Measurements from ENCODE around the gene RFX1. TPM values are rescaled to one million over a fixed set of nuclear protein-coding genes. Genes with fewer than 3 reads are reported as not detected.

The RFX1 gene
- total and polyA plus RNA-seq, 2 of the 13 experiments (the other 11 are each of a cell fraction or from before 2014, with no cell fraction given) = 1.1 to 1.3 TPM

- Histone ChIP-seq H3K4me2 (ENCODE audit: low read depth, low read length) (no peak overlapping the region), H3K4me1 (ENCODE audit: insufficient read depth, low read length) (0 out of 2 replicates have a peak, but pooled peaks cover 4% of the 10 kb centered on the region), H3K4me3 (replicated peaks in 1 of 3; ENCODE audit: insufficient read depth in 1 of 3, low read depth in 2 of 3, low read length in 3 of 3) (no peak overlapping the region), H3K27me3 (ENCODE audit: control insufficient read depth in 1 of 2, insufficient read depth in 2 of 2, low read length in 2 of 2) (peaks cover 4 to 10% of the 10 kb centered on the region in 2 experiments; a peak in 3 of 5 replicates), H3K9ac (ENCODE audit: insufficient read depth, low read depth, low read length) (no peak overlapping the region), H3K27ac (ENCODE audit: extremely low read length, insufficient read depth, low read length) (no peak overlapping the region), H3K36me3 (replicated peaks in 1 of 2; ENCODE audit: control insufficient read depth in 1 of 2, insufficient read depth in 2 of 2, low read length in 2 of 2) (no peaks in the 10 kb centered on the region), H3K9me3 (ENCODE audit: low read length) (no peaks in the 10 kb centered on the region), H4K20me1 (ENCODE audit: insufficient read depth, low read length) (no peaks in the 10 kb centered on the region), H2AFZ (ENCODE audit: low read length) (no peak overlapping the region), H3K79me2 (ENCODE audit: insufficient read depth, low read length) (no peaks in the 10 kb centered on the region)
- BruUV-seq (replicated peaks) = no TSS peak
- ATAC-seq (no peak; the same call in 2 of the 3 replicates), FAIRE-seq (no peak), DNase-seq (ENCODE audit: low spot score) (no peak)
- intact Hi-C loops (cut with micrococcal nuclease; ENCODE audit: unreplicated experiment) = no loop called here
- ChIA-PET CTCF (ENCODE audit: low intra/inter-chr PET ratio, low total read pairs) (no interaction called here), POLR2A (no interaction called here)
- in situ Hi-C loops (cut with HindIII; ENCODE audit: extremely low pct_ligation_motif_present, low pct_unique_long_range_greater_than_20kb) = no loop called here
- TF ChIP-seq NFYB (CRISPR knock-in tag; IDR thresholded peaks at IDR 0.05) (peak; percentile 62), ZNF329 (CRISPR knock-in tag; IDR thresholded peaks at IDR 0.05; ENCODE audit: low read depth) (peak; percentile 97), ZNF121 (CRISPR knock-in tag; IDR thresholded peaks at IDR 0.05) (peak; percentile 76), ZBTB26 (CRISPR knock-in tag; IDR thresholded peaks at IDR 0.05; ENCODE audit: borderline replicate concordance) (no peak), ZNF354B (CRISPR knock-in tag; IDR thresholded peaks at IDR 0.05) (no peak), USF2 (IDR thresholded peaks at IDR 0.05; ENCODE audit: low read depth, low read length) (peak; percentile 51; the same call in 1 of the 2 replicates), USF2 (CRISPR knock-in tag; IDR thresholded peaks at IDR 0.05; ENCODE audit: borderline replicate concordance) (peak; percentile 60; the same call in 1 of the 2 replicates), PPARG (CRISPR knock-in tag; conservative IDR thresholded peaks at IDR 0.05) (no peak), NFYC (CRISPR knock-in tag; IDR thresholded peaks at IDR 0.05) (peak; percentile 69), NKX3-1 (CRISPR knock-in tag; IDR thresholded peaks at IDR 0.05) (no peak)
- 50% methylated on average over 1 of the region's 1 CpG for WGBS (ENCODE audit: low lambda C conversion rate)
Measured at GRCh38 chr19:13942023-13942684, 64.0 kb downstream of the RFX1 start.
